Adrenal gland (tissue), 19 donors: Measurements from ENCODE around the gene FAM98C. TPM values are rescaled to one million over a fixed set of nuclear protein-coding genes. Genes with fewer than 3 reads are reported as not detected.

Experiments used
- DNase-seq, 7 donors: peaks; one replicate each; pipeline ENCODE4 v3.0.0-alpha.2; 2019 to 2020
- H3K27ac ChIP-seq, 5 donors: fragments of 200-600 bp; sonication (generic) in 4 of 5; 1 replicate in 3 of 5; 2 replicates in 2 of 5; pipeline versions ENCODE4 v1.5.1 to v1.8.0; 2016 to 2020; ENCODE audit warnings: mild to moderate bottlenecking in 1 of 5
- H3K27me3 ChIP-seq: fragments of 200-600 bp; 2 replicates; pipeline ENCODE4 v1.8.0; 2021
- H3K36me3 ChIP-seq, 2 donors: fragments of 200-600 bp; replicated peaks in 1 of 2; 1 replicate in 1 of 2; 2 replicates in 1 of 2; pipeline versions ENCODE4 v1.5.1 to v1.8.0; 2018 to 2022
- H3K4me1 ChIP-seq, 2 donors: fragments of 200-600 bp; replicated peaks in 1 of 2; 1 replicate in 1 of 2; 2 replicates in 1 of 2; pipeline versions ENCODE4 v1.5.1 to v1.8.0; 2018 to 2021
- H3K4me3 ChIP-seq, 4 donors: fragments of 200-600 bp; sonication (generic) in 3 of 4; one replicate each; pipeline ENCODE4 v1.5.1; 2016 to 2018
- H3K9me3 ChIP-seq, 3 donors: fragments of 200-600 bp; sonication (generic) in 1 of 3; replicated peaks in 1 of 3; 1 replicate in 2 of 3; 2 replicates in 1 of 3; pipeline versions ENCODE4 v1.5.1 to v1.8.0; 2016 to 2021
- POLR2A ChIP-seq, 2 donors: fragments of 450-650 bp; IDR thresholded peaks; one replicate each; pipeline ENCODE4 v1.6.1; 2017; ENCODE audit warnings: antibody characterized with exemption in 2 of 2, mild to moderate bottlenecking in 2 of 2, moderate library complexity in 1 of 2
- WGBS, 4 donors: extraction: QIAGEN DNeasy Blood & Tissue Kit in 2 of 4; methylation state at CpG; one replicate each; pipeline versions ENCODE4 v1.1.5 to v1.1.7; 2013 to 2017; 5-methylcytosine and 5-hydroxymethylcytosine counted together
- intact Hi-C, 2 donors: fragments of 100-400 bp; cut with DNase I; formaldehyde crosslinking; loops; one replicate each; pipeline versions ENCODE4 v1.14.1 to v1.15.0; 2022 to 2023
- long read RNA-seq, 10 donors: library from polyadenylated mRNA in 3 of 10; unstranded in 2 of 10; stranded (forward) in 1 of 10; transcript quantifications; one replicate each; pipeline ENCODE4 v2.0.0 and lab custom pipeline, GENCODE V29; 2021 to 2026
- polyA plus RNA-seq, 3 donors: library from polyadenylated mRNA; stranded (reverse); fragments of 200-250 nt in 2 of 3; fragments of 350-450 nt in 1 of 3; fragmentation: Illumina TruSeq in 1 of 3; extraction: RNeasy Lipid Tissue Mini Kit (QIAGEN cat#74804) in 1 of 3; gene quantifications; one replicate each; pipeline ENCODE4 v1.2.3, GENCODE V29; 2013 to 2014
- total RNA-seq, 9 donors: library from RNA; depleted of rRNA in 4 of 9; stranded (reverse); fragments of >200 nt in 4 of 9; fragments of 120-200 nt in 1 of 9; fragmentation: NEBNext Ultra II Directional in 1 of 9; extraction: Animal tissue kit (Norgen Biotek cat#: 25700) in 1 of 9; gene quantifications; one replicate each; pipeline versions ENCODE4 v1.1.0 to v1.2.4, GENCODE V29; 2013 to 2023
- TF ChIP-seq, protein P1 (sequence below), 6 experiments: fragments of 450-650 bp in 4 of 6; fragments of 200-600 bp in 2 of 6; sonication (generic) in 1 of 6; IDR thresholded peaks; 1 replicate in 5 of 6; 2 replicates in 1 of 6; pipeline versions ENCODE4 v1.5.1 to v1.8.0; 2016 to 2021; ENCODE audit warnings: antibody characterized with exemption in 6 of 6, mild to moderate bottlenecking in 2 of 6, moderate library complexity in 1 of 6
- donor health status: healthy with polysubstance abuse.
- donor health status: Bipolar disorder and iron deficiency.
- donor health status: DM: yes; HTN: yes; CAD: no.
- donor health status: DM: no; HTN: no; CAD: no.
- donor health status: DM: no; HTN: no; CAD: no.
- donor health status: DM: yes; HTN: yes; CAD: no.

Gene FAM98C
- total RNA-seq (10 to 100 TPM in 8 of 9 donors, 1 to 10 TPM in 1; 7.2 to 33.5 (median 16.6) TPM), polyA plus RNA-seq (10 to 100 TPM in 2 of 3 donors, 1 to 10 TPM in 1; 5.3 to 25.7 (median 20.8) TPM)
- long read RNA-seq, donor 1, transcript FAM98C-201 (8 exons, 1,271 nt) = major isoform, 5 of 5 reads
- long read RNA-seq, donor 1, partial matches to known transcripts = 0 of 5 reads
- long read RNA-seq, donor 1, other reads (novel, unspliced or antisense) = 0 of 5 reads
- long read RNA-seq, donor 2, partial matches to known transcripts = 0 of 4 reads
- long read RNA-seq, donor 2, other reads (novel, unspliced or antisense) = 0 of 4 reads
- long read RNA-seq, donor 3 = 0 reads
- long read RNA-seq, donor 4, transcript FAM98C-201 (8 exons, 1,271 nt) = major isoform, 5 of 5 reads
- long read RNA-seq, donor 4, partial matches to known transcripts = 0 of 5 reads
- long read RNA-seq, donor 4, other reads (novel, unspliced or antisense) = 0 of 5 reads
- long read RNA-seq, donor 5, transcript FAM98C-201 (8 exons, 1,271 nt) = major isoform, 18 of 22 reads
- long read RNA-seq, donor 5, partial matches to known transcripts = 1 of 22 reads
- long read RNA-seq, donor 5, other reads (novel, unspliced or antisense) = 2 of 22 reads
- long read RNA-seq, donor 6, partial matches to known transcripts = 0 of 3 reads
- long read RNA-seq, donor 6, other reads (novel, unspliced or antisense) = 2 of 3 reads
- long read RNA-seq, donor 7, partial matches to known transcripts = 0 of 2 reads
- long read RNA-seq, donor 7, other reads (novel, unspliced or antisense) = 0 of 2 reads
- long read RNA-seq, donor 8, partial matches to known transcripts = 0 of 2 reads
- long read RNA-seq, donor 8, other reads (novel, unspliced or antisense) = 0 of 2 reads
- long read RNA-seq, donor 9, partial matches to known transcripts = 0 of 3 reads
- long read RNA-seq, donor 9, other reads (novel, unspliced or antisense) = 0 of 3 reads
- long read RNA-seq, donor 10, partial matches to known transcripts = 0 of 2 reads
- long read RNA-seq, donor 10, other reads (novel, unspliced or antisense) = 0 of 2 reads

- intact Hi-C loops = loop anchor here (5.0 to 10.0 kb wide), 2 partner anchors 232 to 234 kb away; no protein-coding TSS in a partner anchor
- Histone ChIP-seq H3K9me3 (no peaks in the 10 kb centered on the region), H3K36me3 (peaks cover 0 to 17% of the 10 kb centered on the region in 2 donors), H3K27ac (peak within 1 kb of the TSS in 3 of 5 donors; percentile 37 to 75 (median 72)), H3K4me1 (peaks cover 0 to 7% of the 10 kb centered on the region in 2 donors), H3K4me3 (peak within 1 kb of the TSS; percentile 41 to 84 (median 60)), H3K27me3 (peaks cover 11% of the 10 kb centered on the region)
- TF ChIP-seq, protein P1, sequence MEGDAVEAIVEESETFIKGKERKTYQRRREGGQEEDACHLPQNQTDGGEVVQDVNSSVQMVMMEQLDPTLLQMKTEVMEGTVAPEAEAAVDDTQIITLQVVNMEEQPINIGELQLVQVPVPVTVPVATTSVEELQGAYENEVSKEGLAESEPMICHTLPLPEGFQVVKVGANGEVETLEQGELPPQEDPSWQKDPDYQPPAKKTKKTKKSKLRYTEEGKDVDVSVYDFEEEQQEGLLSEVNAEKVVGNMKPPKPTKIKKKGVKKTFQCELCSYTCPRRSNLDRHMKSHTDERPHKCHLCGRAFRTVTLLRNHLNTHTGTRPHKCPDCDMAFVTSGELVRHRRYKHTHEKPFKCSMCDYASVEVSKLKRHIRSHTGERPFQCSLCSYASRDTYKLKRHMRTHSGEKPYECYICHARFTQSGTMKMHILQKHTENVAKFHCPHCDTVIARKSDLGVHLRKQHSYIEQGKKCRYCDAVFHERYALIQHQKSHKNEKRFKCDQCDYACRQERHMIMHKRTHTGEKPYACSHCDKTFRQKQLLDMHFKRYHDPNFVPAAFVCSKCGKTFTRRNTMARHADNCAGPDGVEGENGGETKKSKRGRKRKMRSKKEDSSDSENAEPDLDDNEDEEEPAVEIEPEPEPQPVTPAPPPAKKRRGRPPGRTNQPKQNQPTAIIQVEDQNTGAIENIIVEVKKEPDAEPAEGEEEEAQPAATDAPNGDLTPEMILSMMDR (IDR thresholded peaks at IDR 0.05) = peak; percentile 88 to 99 (median 96)
- TF ChIP-seq POLR2A (IDR thresholded peaks at IDR 0.05) = peak in 1 of 2 donors; percentile 28
- DNase-seq = peak; percentile 95 to 98 (median 97)
- WGBS, 4 donors = 0% methylated on average over 14 to 82 of the region's 82 CpGs; no CpG with 5 or more reads in 1 of the 4 donors
These were observed at the start of gene FAM98C for GRCh38 chr19:38402967-38403674. FAM98C (plus strand) TSS chr19:38403093; CDS start chr19:38403154, 61 bp downstream.

DNA sequence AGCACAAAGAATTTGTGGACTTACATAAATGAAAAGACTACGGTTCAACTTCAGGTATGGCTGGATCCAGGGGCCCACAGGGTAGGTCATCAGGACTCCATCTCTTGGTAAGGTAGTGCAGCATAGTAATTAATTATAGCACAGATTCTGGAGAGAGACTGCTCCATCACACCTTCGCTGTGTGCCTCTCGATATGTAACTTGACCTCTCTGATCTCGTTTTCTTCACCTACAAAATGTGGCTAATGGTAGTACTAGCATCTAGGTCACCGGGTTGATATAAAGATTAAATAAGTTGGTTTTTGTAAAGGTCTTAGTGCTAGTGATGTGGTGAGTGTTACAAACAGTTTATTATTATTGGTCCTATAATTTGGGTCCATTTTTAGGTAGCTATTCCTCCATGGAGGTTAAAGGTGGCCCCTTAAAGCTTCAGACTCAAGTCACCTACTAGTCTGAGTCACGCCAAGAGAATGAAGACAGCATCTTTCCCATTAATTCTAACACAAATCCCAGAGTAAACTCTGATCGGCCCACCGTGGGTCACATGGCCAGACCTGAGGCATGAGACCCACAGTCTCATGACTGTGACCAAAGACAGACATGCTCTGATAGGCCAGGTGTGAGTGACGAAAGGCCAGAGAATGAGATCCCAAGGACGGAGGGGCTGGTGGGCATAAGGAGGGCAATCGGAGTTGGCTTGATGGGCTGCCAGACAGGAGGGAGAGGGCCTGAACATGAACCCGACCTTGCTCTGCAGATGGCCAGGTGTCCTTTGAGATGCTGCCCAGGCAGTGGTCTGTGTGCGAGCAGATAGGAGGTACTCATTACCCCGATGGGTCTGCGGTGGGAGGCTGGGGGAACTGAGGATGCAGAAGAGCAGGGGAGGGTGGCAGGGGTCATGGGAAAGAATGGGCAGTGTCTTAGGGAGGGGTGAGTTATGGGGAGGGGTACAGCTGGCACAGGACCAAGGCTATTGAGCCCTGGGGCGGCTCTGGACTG is 46.9 kb upstream of the FAM98C start:
- DNase-seq = no peak
- H3K27ac ChIP-seq = no peak overlapping the region
- no peaks in the 10 kb centered on the region for H3K36me3 ChIP-seq
- H3K9me3 ChIP-seq = no peaks in the 10 kb centered on the region
- TF ChIP-seq POLR2A (IDR thresholded peaks at IDR 0.05) = no peak
- TF ChIP-seq, protein P1 (IDR thresholded peaks at IDR 0.05) = no peak
- H3K27me3 ChIP-seq = peaks cover 3% of the 10 kb centered on the region
- intact Hi-C loops = no loop called here
- no peak overlapping the region for H3K4me3 ChIP-seq
- no peaks in the 10 kb centered on the region for H3K4me1 ChIP-seq
- WGBS, 4 donors = 69 to 76% (median 71%) methylated on average over 16 of the region's 16 CpGs

GRCh38 chr19:38358071-38358470 is 44.8 kb upstream of the FAM98C start:
- Histone ChIP-seq H3K36me3 (no peaks in the 10 kb centered on the region), H3K4me3 (no peak overlapping the region), H3K4me1 (peaks cover 0 to 16% of the 10 kb centered on the region in 2 donors), H3K27me3 (peaks cover 3% of the 10 kb centered on the region), H3K9me3 (no peaks in the 10 kb centered on the region), H3K27ac (no peak overlapping the region)
- no peak for DNase-seq
- intact Hi-C loops = no loop called here
- 38 to 49% (median 41%) methylated on average over 5 of the region's 5 CpGs for WGBS, 4 donors
- TF ChIP-seq POLR2A (IDR thresholded peaks at IDR 0.05) = no peak
- TF ChIP-seq, protein P1 (IDR thresholded peaks at IDR 0.05) = no peak
